RWPE1 (cell line): ENCODE measurements around the gene BDH1.
A peak's percentile ranks its signal among the peaks of the same experiment; 100 is the strongest.

Source experiments
- CTCF ChIA-PET: fragments of 350-600 bp; sonication (Branson Sonifier 250); formaldehyde crosslinking; extraction: SDS; loops from one replicate; lab custom pipeline; 2021; lab: Yijun Ruan, JAX
- POLR2A ChIA-PET: fragments of 400-600 bp; formaldehyde crosslinking; extraction: SDS; loops from one replicate; lab custom pipeline; 2020; ENCODE audit warnings: antibody characterized with exemption; ENCODE audit not compliant: low non-redundant PET; lab: Yijun Ruan, JAX
- DNase-seq: peaks from one replicate; pipeline ENCODE4 v3.0.0; 2012; ENCODE audit warnings: low spot score
- H3K27ac ChIP-seq: fragments of 450-650 bp; 2 replicates; pipeline ENCODE4 v1.5.1; 2017
- TF ChIP-seq, protein P1 (sequence below): fragments of 450-650 bp; conservative IDR thresholded peaks from 2 replicates; pipeline ENCODE4 v1.5.1; 2017; ENCODE audit warnings: low read depth, mild to moderate bottlenecking

The BDH1 gene

DNA sequence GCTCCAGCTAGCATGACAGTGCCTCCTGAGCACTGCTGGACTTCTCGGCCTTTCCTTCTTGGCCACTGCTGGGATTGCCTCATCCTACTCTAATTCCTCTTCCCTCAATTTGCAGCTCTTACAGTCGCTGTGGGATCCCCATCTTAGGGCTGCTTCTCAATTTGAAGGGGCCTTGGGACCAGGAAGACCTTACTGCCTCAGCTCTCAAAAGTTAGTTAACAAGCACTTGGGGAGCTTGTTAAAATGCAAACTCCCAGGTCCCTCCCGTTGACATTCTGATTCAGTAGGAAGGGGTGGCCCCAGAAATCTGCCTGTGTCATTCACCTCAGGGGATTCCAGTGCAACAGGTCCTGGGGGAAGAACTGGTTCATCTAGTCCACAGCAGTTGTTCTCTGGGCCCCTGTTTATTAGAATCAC is 14.8 kb downstream of the BDH1 start:
- TF ChIP-seq, protein P1, sequence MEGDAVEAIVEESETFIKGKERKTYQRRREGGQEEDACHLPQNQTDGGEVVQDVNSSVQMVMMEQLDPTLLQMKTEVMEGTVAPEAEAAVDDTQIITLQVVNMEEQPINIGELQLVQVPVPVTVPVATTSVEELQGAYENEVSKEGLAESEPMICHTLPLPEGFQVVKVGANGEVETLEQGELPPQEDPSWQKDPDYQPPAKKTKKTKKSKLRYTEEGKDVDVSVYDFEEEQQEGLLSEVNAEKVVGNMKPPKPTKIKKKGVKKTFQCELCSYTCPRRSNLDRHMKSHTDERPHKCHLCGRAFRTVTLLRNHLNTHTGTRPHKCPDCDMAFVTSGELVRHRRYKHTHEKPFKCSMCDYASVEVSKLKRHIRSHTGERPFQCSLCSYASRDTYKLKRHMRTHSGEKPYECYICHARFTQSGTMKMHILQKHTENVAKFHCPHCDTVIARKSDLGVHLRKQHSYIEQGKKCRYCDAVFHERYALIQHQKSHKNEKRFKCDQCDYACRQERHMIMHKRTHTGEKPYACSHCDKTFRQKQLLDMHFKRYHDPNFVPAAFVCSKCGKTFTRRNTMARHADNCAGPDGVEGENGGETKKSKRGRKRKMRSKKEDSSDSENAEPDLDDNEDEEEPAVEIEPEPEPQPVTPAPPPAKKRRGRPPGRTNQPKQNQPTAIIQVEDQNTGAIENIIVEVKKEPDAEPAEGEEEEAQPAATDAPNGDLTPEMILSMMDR = no peak
- H3K27ac ChIP-seq = no peak overlapping the region
- CTCF ChIA-PET = interaction anchor here (0.6 to 1.0 kb wide), 3 partner anchors 13 to 285 kb away, joined by 3 to 4 read pairs (median 3); no protein-coding TSS in a partner anchor
- peak; percentile 30 for DNase-seq
- POLR2A ChIA-PET = interaction anchor here (0.7 kb wide), 2 partner anchors 26 to 349 kb away, joined by 3 read pairs; no protein-coding TSS in a partner anchor

DNA sequence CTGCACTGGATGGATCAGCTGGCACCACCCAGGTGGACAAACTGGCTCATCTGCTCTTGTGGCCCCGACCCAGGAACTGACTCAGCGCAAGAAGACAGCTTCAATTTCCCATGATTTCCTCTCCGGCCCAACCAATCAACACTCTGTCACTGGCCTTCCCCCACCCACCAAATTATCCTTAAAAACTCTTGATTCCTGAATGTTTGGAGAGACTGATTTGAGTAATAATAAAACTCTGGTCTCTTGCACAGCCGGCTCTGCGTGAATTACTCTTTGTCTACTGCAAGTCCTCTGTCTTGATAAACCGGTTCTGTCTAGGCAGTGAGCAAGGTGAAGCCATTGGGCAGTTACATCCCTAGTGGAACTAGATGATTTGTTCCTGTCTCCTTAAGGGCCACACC is 16.1 kb downstream of the BDH1 start:
- CTCF ChIA-PET = interaction anchor here (0.7 kb wide), 1 partner anchor 25 kb away, joined by 8 read pairs; no protein-coding TSS in a partner anchor
- no peak overlapping the region for H3K27ac ChIP-seq
- POLR2A ChIA-PET = no interaction called here
- DNase-seq = peak; percentile 67
- TF ChIP-seq, protein P1 = no peak

DNA sequence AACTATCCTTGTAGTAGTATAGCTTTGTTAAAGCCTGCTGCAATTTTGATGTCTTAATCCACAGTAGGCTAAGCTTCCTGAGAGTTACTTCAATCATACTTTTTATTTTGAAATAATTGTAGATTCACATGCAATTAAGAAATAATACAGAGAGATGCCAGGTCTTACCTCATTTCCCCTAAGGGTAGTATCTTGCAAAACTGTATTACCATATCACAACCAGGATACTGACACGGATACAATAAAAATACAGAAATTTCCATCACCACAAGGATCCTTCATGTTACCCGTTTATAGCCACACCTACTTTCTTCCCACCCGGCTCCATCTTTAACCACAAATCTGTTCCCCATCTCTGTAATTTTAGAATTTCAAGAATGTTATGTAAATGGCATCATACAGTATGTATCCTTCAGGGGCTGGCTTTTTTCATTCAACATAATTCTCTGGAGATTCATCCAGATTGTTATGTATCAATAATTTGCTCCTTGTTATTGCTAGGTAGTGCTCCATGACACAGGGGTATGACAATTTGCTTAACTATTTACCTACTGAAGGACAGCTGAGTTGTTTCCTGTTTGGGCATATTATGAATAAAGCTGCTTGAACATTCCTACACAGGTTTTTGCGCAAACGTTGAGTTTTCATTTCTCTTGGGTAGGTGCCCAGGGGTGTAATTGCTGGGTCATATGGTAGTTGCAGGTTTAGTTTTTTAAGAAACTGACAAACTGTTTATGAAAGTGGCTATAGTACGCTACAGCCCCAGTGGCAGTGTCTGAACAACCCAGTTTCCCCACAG is 21.6 kb downstream of the BDH1 start:
- peak overlapping the region; percentile 90 for H3K27ac ChIP-seq
- POLR2A ChIA-PET = interaction anchor here (1.0 kb wide), 1 partner anchor 13 kb away, joined by 3 read pairs; no protein-coding TSS in a partner anchor
- TF ChIP-seq, protein P1 = no peak
- peak; percentile 32 for DNase-seq
- CTCF ChIA-PET = interaction anchor here (0.9 to 1.6 kb wide), 2 partner anchors 24 to 277 kb away, joined by 3 to 6 read pairs; no protein-coding TSS in a partner anchor

DNA sequence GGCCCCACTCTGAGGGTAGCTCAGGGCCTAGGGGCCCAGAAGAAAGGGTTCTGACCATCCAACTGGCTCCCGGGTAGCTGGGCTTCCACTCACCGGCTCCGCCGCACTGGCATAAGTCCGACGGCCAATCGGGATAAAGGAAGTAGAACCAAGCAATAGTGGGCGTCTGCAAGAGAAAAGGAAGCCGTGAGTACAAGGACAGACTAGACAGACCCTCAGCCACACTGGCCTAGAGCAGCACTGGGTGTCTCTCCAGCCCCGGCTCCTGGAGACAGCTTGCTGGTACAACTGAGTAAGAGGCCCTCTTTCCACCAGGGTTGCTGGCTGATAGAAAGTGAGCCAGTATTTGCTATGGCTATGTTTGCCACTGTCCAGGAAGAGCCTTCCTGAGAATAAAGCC is 22.4 kb downstream of the BDH1 start:
- DNase-seq = no peak
- TF ChIP-seq, protein P1 = no peak
- peak overlapping the region; percentile 90 for H3K27ac ChIP-seq
- CTCF ChIA-PET = interaction anchor here (0.9 kb wide), 1 partner anchor 276 kb away, joined by 3 read pairs; no protein-coding TSS in a partner anchor
- POLR2A ChIA-PET = interaction anchor here (1.0 kb wide), 1 partner anchor 12 kb away, joined by 3 read pairs; no protein-coding TSS in a partner anchor

DNA sequence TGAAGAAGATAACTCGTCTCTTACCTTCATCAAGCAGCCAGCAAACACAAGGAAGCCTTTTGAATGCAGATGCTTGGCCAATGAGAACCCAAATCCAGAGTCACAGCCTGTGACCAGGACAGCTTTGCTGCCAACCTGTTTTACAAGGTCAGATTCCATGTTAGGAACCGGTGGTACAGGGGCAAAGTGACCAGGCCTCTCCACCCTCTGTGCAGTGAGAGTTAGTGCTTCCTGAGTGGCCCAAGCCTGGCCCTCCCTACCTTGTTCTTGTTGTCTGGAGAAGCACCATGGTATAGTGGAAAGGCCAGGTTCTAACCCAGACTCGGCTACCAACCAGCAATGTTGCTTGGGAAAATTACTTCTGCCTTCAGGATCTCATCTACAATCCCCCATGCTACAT is 23.4 kb downstream of the BDH1 start:
- peak overlapping the region; percentile 90 for H3K27ac ChIP-seq
- ChIA-PET CTCF (no interaction called here), POLR2A (no interaction called here)
- TF ChIP-seq, protein P1 = no peak
- no peak for DNase-seq

DNA sequence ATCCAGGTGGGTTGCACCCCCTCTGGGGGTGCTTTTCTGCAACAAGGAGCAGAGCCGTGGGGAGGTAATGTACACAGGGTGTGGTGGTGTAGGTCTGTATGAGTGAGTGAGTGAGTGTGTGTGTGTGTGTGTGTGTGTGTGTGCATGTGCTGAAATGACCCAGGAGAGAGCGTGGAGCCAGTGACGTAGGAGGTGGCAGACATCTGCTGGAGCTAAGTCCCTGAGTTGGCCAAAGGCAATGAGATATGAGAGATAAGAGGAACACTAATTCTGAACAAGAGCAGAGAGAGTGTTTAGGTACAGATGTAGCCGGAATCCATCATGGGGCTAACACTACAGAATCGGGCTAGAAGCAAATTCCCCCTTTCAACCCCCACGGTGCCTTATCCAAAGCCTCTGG is 27.6 kb downstream of the BDH1 start:
- DNase-seq = no peak
- TF ChIP-seq, protein P1 = no peak
- POLR2A ChIA-PET = no interaction called here
- CTCF ChIA-PET = no interaction called here
- no peak overlapping the region for H3K27ac ChIP-seq
